RCC 7860 (cell line): ENCODE results near the gene SLC25A11.
"Not testable (repeated sequence)": the region's sequence is repeated elsewhere in the genome, so short reads cannot be mapped to it uniquely, and the experiment has no call there.

Source experiments
- DNase-seq: peaks from one replicate; pipeline ENCODE4 v3.0.0-alpha.2; 2015; ENCODE audit warnings: low spot score
- FAIRE-seq: peaks from 2 replicates; lab custom pipeline; 2012; peaks lifted over from hg19 to GRCh38; lab: Jason Lieb, UNC

The SLC25A11 gene

DNA sequence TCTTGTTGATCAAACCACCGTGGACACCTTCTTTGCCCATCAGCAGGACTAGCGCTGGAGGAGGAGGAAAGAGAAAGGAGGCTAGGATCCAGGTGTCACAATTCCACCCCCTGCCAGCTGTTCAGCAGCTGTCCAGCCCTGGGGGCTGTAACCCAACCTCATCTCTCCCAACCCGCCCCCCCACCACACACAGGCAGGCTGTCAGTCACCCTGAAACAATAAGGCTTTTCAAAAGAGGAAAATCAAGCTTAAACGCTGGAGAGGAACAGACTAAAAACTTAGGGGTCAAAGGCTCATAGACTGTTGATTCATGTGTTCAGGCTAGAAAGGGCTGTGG, 6.1 kb upstream of the SLC25A11 start:
- FAIRE-seq (no peak), DNase-seq (no peak)

DNA sequence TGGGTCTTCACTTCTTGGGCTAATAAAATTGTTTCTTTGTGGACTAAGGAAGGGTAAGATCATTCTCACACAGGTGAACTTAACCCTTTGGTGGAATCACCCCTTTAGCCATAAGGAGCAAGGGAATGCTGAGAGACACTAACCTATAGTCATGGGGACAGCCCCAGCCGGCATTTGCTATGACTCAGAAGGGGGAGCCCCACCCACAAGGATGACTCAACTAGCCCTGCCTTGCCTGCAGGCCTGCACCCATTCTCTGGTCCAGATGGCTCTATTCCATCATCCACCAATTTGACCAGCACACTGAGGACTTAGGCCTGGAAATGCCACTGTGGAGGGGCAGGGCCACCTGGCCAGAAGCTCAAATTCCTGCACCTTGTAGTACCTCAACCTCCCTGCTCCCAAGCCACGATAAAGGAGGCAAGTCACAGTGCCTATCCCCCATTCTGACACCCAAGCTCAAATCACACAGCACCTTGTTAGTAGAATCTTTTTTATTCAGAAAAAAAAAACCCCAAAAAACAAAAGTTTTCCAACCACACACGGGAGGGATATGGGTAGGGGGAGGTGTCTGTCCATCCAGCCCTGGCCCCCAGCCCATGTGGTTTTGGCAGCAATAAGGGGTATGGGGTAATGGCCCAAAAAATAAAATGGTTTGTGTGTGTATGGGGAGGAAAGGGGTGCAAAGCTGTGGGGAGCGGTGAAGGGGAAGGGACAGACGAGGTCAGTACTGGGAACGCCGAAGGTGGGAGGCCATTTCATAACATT, 5.5 kb upstream of the SLC25A11 start:
- FAIRE-seq (peak; percentile 85), DNase-seq (peak; percentile 87)

DNA sequence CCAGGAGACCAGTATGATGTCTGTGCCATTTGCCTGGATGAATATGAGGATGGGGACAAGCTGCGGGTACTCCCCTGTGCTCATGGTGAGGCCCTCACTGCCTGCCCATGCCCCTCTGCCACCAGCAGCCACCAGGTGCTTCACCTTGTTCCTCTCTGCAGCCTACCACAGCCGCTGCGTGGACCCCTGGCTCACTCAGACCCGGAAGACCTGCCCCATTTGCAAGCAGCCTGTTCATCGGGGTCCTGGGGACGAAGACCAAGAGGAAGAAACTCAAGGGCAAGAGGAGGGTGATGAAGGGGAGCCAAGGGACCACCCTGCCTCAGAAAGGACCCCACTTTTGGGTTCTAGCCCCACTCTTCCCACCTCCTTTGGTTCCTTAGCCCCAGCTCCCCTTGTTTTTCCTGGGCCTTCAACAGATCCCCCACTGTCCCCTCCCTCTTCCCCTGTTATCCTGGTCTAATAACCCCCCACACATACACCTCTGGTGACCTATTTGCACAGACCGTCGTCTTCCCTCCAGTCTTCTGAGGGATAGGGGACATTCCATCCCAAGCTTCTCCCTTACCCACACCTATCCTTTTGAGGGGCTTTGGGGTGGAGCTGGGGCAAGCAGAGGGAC, 4.8 kb upstream of the SLC25A11 start:
- DNase-seq (no peak), FAIRE-seq (no peak)

DNA sequence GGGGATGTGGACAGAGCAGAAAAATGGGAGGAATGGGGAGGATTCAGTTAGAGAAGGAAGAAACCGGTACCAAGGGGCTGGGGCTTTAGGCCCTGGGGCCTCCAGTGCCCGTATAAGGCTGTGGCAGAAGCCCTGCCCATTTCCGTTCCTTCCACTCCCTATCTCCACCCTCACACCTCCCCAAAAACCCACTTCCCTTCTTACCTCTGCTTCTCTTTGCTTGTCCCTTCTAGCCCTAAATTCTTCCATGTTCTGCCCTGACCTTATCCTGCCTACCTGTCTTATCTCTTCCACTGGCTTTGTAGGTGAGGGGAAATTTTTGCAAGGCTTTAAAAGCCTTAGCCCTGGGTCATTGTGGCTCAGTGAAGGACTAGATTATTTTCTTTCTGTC, 4.3 kb upstream of the SLC25A11 start:
- no peak for FAIRE-seq

DNA sequence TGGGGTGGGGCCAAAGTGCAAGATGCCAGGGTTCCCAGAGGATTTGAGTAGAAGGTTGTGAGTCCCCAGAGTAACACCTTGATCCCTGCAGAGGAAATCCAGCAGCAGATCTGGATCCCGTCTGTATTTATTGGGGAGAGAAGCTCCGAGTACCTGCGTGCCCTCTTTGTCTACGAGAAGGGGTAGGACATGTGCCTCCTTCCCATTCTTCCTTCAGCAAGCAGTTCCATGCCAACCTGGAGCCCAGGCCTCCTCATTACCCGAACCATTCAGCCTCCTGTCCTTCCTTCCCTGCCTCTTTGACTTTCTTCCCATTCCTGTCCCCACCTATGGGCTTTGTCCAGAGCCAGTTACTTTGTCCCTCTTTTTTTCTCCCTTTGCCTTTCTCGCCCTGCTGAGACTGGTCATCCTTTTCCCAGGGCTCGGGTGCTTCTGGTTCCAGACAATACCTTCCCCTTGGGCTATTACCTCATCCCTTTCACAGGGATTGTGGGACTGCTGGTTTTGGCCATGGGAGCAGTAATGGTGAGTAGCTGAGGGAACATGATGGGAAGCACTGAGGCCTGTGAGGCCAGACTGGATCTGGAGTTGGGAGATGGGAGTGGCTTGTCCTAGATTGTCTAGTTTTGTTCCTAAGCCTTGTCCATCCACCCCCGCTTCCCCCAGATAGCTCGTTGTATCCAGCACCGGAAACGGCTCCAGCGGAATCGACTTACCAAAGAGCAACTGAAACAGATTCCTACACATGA, 3.1 kb upstream of the SLC25A11 start:
- FAIRE-seq: no peak
- DNase-seq: no peak

More for the DNA sequence above, 4.3 kb upstream of the SLC25A11 start:
- no peak for DNase-seq

DNA sequence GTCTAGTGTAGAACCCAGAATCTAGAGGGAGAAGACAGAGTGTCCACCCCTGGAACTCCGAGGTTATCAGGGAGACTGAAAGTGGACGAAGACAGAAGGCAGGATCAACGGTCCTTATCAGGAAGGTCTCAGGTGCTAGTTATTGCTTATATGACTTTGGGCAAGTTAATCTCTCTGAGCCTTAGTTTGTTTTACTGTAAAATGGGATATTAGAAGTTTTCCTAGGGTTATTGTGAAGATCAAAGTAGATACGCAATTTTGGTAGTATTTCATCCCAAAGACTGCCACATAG, 1.4 kb upstream of the SLC25A11 start:
- DNase-seq (no peak), FAIRE-seq (no peak)

DNA sequence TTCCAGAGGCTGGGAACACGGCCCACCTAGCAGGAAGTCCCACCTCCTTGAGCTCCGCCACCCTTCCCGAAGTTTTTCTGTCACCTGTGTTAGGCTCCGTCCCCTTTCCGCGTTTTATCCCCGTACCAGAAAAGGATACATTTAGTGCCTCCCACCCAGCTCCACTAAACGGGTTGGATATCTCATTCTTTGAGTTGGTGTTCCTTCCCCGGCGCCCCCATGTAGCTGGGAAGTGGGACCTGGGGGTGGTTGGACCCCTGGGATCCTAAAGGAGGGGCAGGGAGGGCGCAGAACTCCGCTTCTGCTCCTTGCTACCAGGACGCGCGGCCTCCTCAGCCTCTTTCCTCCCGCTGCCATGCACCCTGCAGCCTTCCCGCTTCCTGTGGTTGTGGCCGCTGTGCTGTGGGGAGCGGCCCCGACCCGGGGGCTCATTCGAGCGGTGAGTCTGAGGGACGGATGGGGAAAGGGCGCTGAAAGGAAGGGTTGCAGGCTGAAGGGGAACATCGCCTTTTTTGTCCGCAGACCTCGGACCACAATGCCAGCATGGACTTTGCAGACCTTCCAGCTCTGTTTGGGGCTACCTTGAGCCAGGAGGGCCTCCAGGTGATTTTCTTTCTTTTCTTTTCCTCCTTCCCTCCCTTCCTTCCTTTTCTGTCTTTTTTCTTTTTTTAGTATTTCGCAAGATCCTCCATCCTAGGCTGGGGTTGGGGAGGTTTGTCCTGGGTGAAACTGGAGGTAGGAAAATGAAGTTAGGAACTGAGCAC, 891 bp upstream of the SLC25A11 start:
- FAIRE-seq (no peak), DNase-seq (no peak)

DNA sequence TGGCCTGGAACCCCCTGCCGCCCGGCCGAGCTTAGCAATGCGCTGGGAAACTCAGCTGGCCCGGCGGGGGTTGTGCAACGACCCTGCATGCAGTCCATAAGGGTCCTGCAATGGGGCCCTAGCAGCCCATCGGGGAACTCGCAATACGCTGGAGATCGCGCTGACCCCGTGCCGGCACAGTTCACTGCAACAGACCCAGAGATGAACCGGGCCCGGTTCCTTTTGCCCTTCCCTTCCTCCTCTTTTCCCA, 375 bp downstream of the SLC25A11 start:
- DNase-seq (no peak), FAIRE-seq (no peak)

DNA sequence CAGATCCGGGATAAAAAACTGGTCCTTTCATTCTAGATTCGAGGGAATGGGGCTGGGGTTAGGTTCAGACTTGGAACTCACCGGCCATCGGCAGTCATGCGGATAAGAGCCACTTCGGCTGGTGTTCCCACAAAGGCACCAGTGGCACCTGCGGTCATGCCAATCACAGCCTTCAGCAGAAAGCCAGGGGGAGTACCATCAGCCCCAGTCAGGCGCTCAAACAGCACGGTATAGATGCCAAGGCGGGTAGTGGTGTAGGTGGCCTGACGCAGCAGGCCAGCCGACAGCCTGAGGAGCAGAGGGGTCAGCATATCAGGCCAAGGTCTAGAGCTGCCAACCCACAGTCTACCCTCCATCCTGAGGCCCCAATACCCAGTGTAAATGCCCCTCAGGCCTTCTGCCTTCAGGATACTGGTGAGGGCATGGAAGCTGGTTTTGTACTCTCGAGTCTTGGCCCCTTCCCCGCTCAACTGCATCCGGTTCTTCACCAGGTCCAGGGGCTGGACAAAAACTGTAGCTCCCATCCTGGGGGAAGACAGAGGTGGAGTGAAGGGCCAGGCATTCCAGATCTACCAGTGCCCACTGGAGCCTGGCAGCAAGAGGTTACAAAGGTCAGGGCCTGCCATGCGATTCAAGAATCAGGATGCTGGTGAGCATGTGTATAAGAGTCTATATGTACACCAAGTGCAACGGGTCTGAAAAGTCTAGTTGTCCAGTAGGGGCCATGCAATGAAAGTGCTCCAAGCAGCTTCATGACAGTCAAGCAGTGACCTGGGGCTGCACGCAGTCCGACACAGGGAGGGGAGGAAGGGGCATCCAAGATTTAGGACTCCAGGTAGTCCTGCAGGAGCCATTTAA, 929 bp downstream of the SLC25A11 start:
- DNase-seq: no peak
- no peak for FAIRE-seq

DNA sequence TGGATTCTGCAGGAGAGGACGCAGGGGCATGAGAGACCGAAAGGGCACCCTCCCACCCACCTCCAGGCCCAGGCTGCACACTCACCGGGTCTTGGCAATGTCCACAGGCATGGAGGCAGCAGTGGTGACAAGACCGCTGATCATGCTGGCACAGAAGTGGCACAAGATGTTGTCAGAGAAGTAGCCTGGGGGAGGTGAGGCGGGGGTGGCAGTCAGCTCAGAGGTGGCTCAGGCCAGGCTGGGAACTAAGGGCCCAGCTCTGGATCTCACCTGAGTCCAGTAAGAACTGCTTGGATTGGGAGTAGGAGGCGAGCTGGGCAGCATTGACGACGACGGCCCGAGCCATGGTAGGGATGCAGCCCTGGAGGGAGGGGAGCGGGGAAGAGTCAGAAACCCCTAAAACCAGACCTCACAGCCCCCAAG, 1.8 kb downstream of the SLC25A11 start:
- no peak for DNase-seq
- FAIRE-seq: no peak

DNA sequence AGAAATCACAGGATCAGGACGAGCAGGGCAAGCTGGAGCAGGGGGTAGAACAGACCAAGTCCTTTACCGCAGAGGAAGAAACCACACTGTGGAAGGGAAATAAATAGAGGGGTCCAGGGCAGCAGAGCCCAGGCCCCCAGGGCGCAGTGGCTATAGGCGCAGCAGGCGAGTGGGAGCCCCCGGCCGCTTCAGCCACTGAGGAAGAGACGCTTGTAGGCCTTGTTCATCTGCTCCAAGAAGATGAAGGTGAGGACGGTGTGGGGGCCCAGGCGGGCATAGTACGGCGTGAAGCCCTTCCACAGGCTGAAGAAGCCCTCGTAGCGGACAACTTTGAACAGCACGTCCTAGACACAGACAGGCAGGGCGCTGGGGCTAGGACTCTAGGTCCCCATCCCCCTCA, 2.3 kb downstream of the SLC25A11 start:
- DNase-seq (no peak), FAIRE-seq (no peak)

DNA sequence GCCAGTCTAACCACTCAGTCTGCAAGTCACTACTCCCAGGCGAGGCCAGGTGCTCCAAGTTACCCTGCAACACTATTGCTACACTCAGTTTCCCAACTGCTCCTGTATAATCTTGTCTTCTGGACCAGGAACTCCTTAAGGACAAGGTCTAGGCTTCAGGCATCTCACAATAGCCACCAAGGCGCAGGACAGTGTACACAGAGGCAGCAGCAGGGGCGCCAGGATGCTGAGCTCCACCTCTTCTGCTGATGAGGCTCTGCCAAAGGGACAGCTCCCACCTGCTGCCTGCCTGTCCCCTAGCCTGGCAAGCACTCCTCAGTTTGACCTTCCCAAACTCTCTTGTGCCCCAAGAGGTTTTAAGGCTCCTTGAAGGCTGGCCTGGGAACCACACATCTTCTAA, 3.4 kb downstream of the SLC25A11 start:
- FAIRE-seq (no peak), DNase-seq (no peak)

DNA sequence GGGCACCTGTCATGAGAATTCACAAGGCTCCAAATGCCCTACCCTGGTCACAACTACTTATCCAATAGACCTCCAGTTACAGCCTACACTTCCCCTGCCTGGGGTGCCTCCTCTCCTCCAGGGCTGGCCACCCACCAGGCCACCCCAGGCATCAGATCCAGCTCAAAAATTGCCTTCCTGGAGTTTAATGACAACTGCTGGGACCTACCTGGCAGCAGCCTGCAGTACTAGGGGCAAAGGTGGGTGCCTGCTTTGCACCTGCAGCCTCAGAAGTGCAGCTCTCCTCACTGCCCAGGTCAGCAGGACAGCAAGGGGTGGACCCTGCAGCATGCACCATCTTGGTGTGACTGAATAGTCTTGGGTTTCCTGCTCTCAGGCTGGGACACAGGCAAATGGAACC, 4.2 kb downstream of the SLC25A11 start:
- DNase-seq (no peak), FAIRE-seq (no peak)

DNA sequence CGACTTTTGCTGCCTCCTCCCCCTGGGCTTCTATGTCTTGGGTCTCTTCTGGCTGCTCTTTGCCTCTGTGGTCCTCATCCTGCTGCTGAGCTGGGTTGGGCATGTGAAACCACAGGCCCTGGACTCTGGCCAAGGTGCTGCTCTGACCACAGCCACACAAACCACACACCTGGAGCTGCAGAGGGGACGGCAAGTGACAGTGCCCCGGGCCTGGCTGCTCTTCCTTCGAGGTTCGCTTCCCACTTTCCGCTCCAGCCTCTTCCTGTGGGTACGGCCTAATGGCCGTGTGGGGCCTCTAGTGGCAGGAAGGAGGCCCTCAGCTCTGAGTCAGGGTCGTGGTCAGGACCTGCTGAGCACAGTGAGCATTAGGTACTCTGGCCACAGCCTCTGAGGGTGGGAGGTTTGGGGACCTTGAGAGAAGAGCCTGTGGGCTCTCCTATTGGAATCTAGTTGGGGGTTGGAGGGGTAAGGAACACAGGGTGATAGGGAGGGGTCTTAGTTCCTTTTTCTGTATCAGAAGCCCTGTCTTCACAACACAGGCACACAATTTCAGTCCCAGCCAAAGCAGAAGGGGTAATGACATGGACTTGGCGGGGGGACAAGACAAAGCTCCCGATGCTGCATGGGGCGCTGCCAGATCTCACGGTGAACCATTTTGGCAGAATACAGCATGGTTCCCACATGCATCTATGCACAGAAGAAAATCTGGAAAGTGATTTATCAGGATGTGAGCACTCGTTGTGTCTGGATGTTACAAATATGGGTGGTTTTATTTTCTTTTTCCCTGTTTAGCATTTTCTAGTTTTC, 5.5 kb downstream of the SLC25A11 start:
- DNase-seq: peak; percentile 83
- peak; percentile 84 for FAIRE-seq

DNA sequence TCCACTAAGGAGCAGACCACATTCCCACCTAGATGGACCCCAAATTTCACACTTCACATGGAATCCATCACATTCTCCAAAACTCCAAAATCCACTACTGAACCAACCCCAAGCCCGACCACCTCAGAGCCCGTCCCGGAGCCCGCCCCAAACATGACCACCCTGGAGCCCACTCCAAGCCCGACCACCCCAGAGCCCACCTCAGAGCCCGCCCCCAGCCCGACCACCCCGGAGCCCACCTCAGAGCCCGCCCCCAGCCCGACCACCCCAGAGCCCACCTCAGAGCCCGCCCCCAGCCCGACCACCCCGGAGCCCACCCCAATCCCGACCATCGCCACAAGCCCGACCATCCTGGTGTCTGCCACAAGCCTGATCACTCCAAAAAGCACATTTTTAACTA, 6.2 kb downstream of the SLC25A11 start:
- DNase-seq (no peak), FAIRE-seq (no peak)

DNA sequence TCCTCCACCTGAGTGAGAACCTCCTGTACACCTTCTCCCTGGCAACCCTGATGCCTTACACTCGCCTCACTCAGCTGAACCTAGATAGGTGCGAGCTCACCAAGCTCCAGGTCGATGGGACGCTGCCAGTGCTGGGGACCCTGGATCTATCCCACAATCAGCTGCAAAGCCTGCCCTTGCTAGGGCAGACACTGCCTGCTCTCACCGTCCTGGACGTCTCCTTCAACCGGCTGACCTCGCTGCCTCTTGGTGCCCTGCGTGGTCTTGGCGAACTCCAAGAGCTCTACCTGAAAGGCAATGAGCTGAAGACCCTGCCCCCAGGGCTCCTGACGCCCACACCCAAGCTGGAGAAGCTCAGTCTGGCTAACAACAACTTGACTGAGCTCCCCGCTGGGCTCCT, 7.1 kb downstream of the SLC25A11 start:
- DNase-seq (no peak), FAIRE-seq (no peak)

DNA sequence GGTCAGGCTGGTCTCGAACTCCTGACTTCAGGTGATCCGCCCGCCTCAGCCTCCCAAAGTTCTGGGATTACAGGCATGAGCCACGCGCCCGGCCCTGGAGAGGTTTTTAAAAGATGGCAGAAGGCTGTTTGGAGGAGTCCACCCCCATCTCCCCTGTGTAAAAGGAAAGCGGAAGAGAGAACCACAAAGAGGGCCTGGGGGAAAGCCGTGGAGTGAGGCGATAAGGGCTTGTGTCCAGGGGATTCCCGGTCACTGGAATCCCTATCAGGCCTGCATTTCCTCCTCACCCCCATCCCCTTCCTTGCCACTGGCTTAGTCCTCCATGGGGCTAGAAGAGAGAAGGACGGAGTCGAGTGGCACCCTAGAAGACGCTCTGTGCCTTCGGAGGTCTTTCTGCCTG, 7.9 kb downstream of the SLC25A11 start, which contains the start of gene GP1BA:
TSS of gene GP1BA (plus strand) at position 315 of the 400 bp plus-strand sequence. CDS start 328 bp downstream, outside the sequence.
- no peak for FAIRE-seq
- no peak for DNase-seq

DNA sequence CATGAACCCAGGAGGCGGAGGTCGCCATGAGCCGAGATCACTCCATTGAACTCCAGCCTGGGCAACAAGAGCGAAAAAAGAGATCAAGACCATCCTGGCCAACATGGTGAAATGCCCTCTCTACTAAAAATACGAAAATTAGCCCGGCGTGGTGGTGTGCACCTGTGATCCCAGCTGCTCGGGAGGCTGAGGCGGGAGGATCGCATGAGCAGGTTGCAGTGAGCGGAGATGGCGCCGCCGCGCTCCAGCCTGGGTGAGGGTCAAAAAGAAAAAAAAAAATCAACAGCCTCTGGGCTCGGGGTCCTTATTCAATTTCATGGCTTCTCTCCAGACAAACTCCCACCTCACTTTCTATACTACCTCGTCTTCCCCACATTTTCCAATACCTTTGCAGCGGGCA, 11.0 kb downstream of the SLC25A11 start:
- no peak for DNase-seq
- FAIRE-seq: no peak

DNA sequence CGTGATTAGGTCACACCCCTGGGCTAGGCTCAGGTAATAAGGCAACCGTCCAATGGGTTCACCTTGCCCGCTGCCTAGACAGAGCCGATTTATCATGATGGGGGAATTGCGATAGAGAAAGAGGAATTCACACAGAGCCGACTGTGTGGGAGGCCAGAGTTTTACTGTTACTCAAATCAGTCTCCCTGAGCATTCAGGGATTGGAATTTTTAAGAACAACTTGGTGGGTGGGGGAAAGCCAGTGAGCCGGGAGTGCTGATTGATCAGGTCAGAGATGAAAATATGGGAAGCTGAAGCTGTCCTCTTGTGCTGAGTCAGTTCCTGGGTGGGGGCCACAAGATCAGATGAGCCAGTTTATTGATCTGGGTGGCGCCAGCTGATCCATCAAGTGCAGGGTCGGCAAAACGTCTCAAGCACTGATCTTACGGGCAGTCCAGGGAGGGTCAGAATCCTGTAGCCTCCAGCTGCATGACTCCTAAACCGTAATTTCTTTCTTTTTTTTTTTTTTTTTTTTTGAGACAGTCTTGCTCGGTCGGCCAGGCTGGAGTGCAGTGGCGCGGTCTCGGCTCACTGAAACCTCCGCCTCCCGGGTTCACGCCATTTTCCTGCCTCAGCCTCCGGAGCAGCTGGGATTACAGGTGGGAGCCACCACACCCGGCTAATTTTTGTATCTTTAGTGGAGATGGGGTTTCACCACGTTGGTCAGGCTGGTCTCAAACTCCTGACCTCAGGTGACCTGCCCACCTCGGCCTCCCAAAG, 13.1 kb downstream of the SLC25A11 start:
- not testable (repeated sequence) for DNase-seq, FAIRE-seq
